ENCODE measurements around the gene XPA.
A peak's percentile ranks its signal among the peaks of the same experiment; 100 is the strongest.

XPA gene

DNA sequence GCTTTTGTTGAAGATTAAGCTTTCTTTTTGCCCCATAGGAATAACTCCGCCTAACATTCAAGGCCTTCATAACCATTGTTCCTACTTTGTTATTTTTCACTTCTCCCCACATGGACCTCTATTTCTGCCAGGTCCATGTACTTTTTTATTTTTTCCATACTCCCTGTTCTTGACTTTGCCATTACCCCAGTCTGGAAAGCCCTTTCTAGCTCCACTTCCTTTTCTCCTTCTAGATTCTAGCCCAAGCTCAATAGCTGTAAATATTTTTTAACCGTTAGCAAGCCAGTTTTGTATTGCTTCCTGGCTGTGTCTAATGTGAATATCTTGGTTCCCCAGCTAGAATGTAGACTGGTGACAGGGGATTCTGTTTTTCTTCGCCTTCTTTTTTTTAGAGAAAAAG is 37.4 kb downstream of the XPA start:
- no peak for DNase-seq

DNA sequence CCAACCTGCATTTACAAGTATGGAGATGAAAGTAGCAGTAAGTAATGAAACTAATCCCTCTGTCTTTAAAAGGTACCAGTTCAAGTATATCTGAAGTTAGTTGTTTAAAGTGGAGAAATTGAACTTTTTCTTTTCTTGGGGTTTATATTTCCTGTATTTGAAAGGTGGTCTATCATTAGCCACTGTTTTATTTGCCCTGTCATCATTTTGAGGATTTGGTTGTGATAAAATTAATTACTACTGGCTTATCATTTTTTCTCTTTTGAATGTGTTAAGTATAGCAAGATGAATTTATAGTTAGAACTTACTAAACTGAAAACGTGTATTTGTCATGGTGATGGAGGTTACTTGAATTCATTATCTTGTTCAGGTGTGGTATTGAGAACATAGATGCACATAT is 38.4 kb downstream of the XPA start:
- no peak for DNase-seq

DNA sequence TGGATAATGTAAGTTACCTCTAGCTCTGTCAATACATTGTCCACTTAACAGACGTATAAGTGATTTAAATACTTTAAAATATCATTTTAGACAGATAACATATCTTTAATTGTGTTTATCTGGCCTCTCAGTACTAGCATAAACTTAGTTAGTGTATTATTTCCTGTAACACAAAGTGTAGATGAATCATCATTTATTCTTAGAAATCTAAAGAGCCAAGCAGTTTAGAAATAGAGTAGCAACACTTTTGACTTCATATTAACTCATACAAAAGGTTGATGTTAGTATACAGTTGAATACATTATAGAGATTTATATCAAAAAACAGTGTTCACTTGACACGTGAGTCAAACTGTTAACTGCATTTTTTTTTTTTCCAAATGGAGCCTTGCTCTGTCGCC is 45.5 kb downstream of the XPA start:
- DNase-seq = no peak

DNA sequence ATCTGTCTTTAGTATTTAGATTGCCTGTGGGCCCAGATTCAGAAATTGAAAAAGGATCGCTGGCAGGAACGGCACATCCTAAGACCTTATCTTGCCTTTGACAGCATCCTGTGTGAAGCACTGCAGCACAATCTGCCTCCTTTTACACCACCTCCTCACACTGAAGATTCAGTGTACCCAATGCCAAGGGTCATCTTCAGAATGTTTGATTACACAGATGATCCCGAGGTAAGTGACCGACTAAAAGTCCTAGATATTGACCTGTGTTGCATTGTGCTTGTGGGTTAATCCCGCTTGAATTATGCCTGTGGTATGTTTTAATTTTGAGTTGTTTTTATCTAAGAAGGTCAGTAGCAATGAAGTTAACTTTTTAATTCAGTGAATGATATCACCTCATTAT is 49.1 kb downstream of the XPA start:
- DNase-seq = no peak

DNA sequence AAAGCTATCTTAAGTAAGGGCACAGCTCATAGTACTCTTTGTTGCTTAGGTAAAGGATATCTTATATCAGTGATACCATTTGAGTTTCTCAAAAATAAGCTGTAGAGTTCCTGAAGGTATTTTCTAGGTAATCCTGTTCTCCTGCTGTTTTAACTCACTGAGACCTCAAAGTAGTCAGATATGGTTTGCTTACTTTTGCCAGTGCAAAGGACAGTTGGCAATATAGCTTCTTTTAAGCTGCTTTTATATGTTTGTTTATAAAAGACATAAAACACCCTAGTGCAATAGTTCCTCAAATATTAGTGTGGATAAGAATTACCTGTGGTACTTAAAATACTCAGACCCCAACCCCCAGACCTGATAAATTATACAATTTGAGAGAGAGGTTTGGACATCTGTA is 51.4 kb downstream of the XPA start:
- no peak for DNase-seq

DNA sequence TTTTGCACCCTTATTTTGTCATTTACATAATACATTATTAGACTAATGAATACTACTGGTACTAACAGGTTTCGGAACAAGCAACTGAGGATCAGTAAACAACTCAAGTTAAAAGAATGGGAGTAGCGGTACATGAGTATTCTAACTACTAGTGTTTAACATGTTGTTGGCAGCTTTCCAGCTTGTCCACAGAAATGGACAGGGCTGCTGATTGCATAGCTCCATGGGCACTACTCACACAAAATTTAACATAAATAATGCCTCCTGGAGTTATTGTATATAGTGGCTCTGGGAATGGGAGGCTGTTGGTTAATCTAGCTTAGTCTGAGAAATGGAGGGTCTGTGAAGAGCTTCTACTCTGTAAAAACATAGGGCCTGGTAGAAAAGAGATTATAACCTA is 56.8 kb downstream of the XPA start:
- DNase-seq = peak in 1 of 58 donors; percentile 5

DNA sequence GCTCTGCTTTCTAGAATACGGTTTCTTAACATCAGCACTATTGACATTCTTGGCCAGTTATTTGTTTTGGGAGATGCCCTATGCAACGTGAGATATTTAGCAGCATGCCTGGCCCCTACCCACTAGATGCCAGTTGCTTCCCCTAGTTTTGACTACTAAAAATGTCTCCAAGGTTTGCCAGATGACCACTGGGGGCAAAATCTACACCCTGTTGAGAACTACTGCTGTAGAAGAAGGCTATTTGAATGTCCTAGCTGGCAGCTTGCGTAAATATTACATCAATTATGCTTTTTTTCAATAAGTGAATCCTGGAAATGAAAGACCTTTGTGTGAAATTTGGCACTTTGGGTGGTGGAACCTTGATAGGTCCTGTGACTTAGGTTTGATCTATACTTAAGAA is 58.5 kb downstream of the XPA start:
- no peak for DNase-seq

DNA sequence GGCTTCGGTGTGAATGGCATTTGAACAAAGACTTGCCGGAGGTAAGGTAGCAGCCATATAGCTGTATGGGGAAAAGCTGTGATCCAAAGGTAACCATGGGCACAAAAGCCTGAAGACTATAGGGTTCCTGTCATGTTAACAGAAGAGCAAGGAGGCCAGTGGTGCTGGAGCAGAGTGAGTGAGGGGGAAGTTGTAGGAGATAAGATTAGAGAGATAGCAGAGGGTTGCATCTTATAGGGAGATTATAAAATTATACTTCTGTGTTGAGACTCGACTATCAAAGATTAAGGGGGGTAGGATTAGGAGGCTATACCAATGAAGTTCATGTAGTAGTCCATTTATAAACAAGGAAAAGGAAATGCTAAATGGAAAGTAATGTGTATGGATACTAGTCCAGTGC is 60.2 kb downstream of the XPA start:
- DNase-seq = no peak

DNA sequence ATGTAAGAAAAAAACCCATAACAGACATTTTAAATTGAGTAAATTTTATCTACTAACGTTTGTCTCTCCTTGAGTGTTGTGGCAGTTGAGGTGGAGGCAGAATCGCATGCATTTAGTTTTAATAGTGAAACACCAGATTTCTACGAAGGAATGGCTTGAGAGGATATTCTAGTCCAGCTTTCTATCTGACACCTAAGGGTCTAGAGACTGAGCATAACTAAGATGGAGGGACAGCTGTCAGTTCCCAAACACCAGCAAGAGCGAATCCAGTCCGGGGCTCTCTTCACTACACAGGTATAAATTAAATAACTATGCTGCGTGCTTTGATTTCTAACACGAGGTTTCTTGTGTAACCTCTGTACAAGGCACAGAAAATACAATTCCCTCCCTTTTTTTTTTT is 62.1 kb downstream of the XPA start:
- no peak for DNase-seq

DNA sequence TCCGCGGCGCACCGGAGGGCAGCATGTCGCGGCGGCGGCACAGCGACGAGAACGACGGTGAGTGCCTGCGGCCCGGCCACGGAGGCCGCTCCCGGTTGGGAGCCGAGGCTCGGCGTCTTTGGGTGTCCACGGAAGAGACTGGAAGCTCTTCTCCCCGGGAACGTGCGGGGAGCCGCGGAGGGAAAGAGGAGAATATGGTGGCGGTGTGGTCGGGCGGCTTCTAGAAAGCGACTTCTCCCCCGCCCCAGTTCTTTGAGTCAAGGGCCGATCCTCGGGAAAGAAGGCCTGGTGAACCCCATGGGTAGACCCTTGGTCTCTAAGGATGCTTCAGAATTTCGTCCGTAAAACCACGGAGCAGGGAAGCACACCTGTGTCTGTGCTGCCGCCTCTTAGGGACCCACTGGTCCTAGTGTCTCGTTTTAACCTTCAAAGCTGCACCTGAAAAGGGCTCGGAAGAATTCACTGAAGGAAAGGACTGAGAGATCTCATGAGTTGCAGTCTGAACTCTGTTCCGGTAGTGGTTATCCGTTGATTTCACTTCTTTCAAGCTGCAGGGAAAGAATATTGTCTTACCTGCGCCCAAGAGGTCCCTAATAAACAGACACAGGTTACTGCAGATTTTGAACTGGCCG is 63.2 kb downstream of the XPA start:
- peak in 3 of 58 donors; percentile 42 to 52 (median 51) for DNase-seq

DNA sequence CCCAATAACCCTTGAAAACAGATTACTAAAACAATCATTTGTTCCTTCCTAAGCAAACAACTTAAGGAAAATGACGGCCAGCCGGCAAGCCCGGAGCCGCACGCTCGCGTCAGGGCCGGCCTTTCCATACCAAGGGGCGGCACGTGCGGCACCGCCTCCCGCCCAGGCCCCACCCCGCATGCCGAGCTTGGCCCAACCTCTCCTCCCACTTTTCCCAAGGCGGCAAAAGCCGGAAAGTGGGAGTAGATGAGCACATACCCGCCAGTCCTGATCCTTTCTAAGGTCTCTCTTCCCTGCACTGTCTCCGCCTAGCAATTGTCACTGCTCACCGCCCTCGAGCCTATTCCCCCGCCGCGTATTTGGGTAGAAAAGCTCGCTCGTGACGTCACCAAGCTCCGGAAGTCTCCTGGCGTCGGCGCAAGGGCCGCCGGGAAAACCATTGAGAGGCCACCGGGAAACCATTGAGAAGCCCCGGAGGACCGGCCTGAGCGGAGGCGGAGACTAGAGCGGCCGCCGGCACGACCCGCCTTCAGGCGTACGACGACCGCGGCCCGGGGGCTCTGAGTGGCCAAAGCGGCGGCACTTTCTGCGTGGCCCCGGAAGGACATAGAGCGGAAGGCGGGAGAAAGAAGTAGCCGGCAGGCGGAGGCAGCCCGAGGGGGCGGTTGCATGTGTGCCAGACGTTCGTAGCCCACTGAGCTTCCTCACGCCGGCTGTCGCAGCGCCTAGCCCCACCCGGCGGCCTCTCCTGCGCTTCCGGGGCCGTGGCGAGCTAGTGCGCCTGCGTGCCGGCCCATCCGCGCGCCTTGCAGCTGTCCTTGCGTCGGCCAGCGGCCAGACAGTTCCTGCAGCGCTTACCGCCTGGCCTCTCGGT is 63.9 kb downstream of the XPA start, which contains the start of the genes NCBP1 and TSTD2:
Gene NCBP1, plus strand, starts transcription at position 837 of the 874 bp plus-strand sequence. CDS start 61 bp downstream, outside the sequence.
Gene TSTD2, minus strand, starts transcription at position 384 of the 874 bp plus-strand sequence. CDS start 5,806 bp downstream, outside the sequence.
- DNase-seq = peak; percentile 89 to 99 (median 97)

DNA sequence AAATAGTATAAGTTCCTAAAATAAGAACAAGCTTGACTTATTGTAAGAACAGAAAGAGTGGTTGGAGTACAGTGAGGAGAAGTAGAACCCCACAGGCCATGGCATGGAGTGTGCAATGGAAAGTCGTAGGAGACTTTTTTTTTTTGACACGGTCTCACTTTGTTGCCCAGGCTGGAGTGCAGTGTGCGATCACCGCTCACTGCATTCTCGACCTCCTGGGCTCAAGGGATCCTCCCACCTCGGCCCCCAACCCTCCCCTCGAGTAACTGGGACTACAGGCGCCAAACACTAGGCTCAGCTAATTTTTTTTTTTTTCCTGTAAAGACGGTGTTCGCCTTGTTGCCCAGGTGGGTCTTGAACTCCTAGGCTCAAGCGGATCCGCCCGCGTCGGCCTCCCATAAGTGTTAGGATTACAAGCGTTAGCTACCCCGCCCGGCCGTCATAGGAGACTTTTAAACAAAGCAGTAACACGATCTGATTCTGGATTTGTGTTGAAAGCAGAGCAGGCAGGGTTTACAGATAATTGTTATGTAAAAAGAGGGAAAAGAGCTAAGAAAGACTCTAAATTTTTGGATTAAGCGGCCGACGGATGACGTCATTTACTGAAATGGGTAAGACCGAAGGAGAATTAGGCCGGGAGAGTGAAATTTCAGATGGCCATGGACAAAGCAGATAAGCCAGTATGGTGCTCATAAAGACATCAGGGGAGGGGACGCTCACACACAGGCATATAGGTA is 64.7 kb downstream of the XPA start:
- DNase-seq = peak in 18 of 58 donors; percentile 4 to 78 (median 51)

DNA sequence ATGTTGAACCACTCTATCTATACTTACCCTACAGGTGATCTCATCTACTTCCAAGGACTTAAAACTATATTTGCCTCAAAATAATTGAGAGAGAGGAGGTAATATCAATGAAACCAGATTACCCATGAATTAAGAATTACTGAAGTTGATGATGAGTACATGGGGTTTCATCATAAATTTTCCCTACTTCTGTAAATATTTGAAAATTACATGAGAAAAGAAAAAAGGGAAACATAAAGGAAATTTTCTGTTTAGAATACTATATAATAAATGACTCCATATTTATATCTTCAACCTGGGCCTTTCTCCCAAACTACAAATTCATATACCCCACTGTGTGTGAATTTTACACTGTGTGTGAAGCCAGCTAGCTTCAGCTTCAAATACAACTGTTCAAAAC is 66.5 kb downstream of the XPA start:
- DNase-seq = no peak

DNA sequence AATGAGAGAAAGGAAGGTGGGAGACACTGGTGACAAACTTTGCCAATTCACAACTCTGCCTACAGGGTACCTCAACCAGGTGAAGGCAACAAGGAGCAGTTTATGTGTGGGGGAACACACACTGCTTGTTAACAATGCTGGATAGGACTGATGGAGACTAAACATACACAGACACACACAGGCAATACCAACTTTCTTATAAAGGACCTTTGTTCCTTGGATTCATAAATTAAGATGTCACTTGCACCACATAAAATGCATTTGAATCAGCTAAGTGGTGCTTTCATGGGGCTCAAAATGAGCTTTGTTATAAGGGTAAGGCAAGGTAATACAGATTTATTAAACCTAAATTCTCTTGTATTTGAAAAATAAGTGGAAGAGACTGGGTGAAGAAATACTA is 68.0 kb downstream of the XPA start:
- DNase-seq = no peak

DNA sequence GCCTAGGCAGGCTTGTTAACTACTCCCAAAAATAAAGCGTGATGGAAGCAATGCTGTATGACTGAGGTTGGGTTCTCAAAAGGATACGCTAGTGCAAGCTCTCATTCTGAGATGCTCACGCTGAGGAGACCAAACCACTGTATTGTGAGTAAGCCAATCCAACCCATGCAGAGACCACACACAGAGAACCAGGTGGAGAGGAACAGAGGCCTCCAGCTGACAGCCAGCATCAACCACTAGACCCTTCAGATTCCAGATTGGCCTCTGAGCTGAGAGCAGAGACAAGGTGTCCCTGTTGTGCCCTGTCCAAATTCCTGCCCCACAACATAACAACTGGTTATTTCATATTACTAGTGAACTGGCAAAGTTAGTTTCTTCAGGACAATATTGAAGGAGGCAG is 68.5 kb downstream of the XPA start:
- DNase-seq = no peak

DNA sequence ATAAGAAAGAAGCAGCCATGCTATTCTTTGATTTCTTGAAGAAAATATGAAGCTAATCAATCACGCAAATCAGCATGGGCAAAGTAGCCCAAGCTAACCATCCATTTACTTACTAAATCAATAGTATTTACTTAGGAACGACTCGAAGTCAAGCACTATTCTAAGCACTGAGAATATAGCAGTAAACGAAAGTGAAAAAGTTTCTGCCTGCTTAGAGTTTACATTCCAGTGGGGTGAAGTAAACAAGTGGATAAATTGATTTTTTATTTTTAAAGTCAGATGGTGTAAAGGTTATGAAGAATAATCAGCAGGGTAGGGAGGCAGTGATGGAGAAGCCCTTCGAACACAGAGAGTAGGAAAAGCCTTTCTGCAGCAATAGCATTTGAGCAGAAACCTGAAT is 69.5 kb downstream of the XPA start:
- no peak for DNase-seq

DNA sequence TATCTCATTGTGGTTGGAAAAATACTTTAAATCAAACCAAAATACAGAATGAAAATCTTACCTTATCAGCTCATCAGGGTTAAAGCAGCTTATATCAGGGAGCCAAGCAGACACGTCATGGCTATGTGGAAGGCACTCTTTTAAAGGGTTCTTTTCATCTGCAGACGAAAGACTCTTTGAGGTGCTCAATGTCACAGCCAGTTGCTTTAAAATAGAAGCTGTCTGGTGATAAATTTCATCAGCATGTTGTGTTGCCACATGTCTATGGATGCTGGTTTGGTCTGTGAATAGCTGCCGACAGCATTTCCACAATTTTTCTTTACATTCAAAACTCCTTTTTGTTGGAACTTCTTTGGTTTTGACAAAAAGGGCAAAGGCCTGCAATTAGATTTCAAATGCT is 71.5 kb downstream of the XPA start:
- no peak for DNase-seq
